ENCODE measurements around the gene SFMBT1. TPM values are rescaled to one million over a fixed set of nuclear protein-coding genes. Genes with fewer than 3 reads are reported as not detected.

The SFMBT1 gene
- polyA plus RNA-seq, 3 donors: 0.61 to 2.7 (median 0.91) TPM

DNA sequence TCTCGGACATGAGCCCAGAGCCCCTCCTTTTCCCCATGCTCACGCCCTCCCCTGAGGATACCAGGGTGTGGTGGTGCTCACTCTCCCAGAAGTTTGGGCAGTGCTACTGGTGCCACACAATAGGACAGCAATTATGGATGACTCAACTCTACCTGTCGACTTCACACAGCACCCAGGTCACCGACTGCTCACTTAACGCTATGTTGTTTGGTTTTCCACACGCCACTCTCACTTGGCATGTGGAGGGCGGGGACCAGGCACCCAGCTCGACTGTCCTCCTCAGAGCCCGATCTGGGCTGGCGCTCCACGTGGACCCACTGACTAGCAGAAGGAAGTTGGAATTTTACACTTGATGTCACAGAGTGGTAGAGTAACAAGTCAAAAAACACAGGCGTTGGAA lies 179.4 kb downstream of the SFMBT1 start:
- peaks cover 31% of the 10 kb centered on the region for H3K79me2 ChIP-seq (ENCODE audit: insufficient read depth, low read length)
- no peak overlapping the region for H3K9ac ChIP-seq (ENCODE audit: insufficient read depth, low read length, poor library complexity, severe bottlenecking)
- no peak overlapping the region for H3K27ac ChIP-seq (ENCODE audit: low read depth in 1 of 2, low read length in 2 of 2)
- H4K20me1 ChIP-seq (ENCODE audit: insufficient read depth, low read length): peaks cover 80% of the 10 kb centered on the region
- intact Hi-C loops (cut with micrococcal nuclease): no loop called here
- no peaks in the 10 kb centered on the region for H3K4me1 ChIP-seq (ENCODE audit: control insufficient read depth in 1 of 2, insufficient read depth in 2 of 2, low read length in 2 of 2)
- TF ChIP-seq, protein P1, sequence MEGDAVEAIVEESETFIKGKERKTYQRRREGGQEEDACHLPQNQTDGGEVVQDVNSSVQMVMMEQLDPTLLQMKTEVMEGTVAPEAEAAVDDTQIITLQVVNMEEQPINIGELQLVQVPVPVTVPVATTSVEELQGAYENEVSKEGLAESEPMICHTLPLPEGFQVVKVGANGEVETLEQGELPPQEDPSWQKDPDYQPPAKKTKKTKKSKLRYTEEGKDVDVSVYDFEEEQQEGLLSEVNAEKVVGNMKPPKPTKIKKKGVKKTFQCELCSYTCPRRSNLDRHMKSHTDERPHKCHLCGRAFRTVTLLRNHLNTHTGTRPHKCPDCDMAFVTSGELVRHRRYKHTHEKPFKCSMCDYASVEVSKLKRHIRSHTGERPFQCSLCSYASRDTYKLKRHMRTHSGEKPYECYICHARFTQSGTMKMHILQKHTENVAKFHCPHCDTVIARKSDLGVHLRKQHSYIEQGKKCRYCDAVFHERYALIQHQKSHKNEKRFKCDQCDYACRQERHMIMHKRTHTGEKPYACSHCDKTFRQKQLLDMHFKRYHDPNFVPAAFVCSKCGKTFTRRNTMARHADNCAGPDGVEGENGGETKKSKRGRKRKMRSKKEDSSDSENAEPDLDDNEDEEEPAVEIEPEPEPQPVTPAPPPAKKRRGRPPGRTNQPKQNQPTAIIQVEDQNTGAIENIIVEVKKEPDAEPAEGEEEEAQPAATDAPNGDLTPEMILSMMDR (IDR thresholded peaks at IDR 0.05): no peak
- no peak overlapping the region for H3K4me3 ChIP-seq (replicated peaks in 1 of 3; ENCODE audit: low read depth in 2 of 3, low read length in 3 of 3)
- H2AFZ ChIP-seq (ENCODE audit: insufficient read depth, low read depth, low read length, poor library complexity, severe bottlenecking): no peak overlapping the region
- H3K36me3 ChIP-seq (replicated peaks in 1 of 2; ENCODE audit: control insufficient read depth in 1 of 2, insufficient read depth in 2 of 2, low read length in 2 of 2): peaks cover 9 to 28% of the 10 kb centered on the region in 2 donors
- Mint-ChIP-seq H3K36me3 (peaks cover 44 to 45% of the 10 kb centered on the region in 2 donors), H3K27me3 (ENCODE audit: low read depth in 3 of 3) (peaks cover 0 to 5% (median 2%) of the 10 kb centered on the region in 3 donors), H3K4me1 (peaks cover 4% of the 10 kb centered on the region), H3K9me3 (peaks cover 25 to 39% (median 32%) of the 10 kb centered on the region in 7 donors), H3K4me3 (no peak overlapping the region), H3K27ac (no peak overlapping the region)
- over 99% methylated on average over 10 of the region's 12 CpGs for WGBS (ENCODE audit: insufficient coverage)
- peaks cover 24 to 27% of the 10 kb centered on the region in 2 donors for H3K9me3 ChIP-seq (replicated peaks in 1 of 2; ENCODE audit: control insufficient read depth in 1 of 2, insufficient read depth in 1 of 2, low read length in 2 of 2)
- no peak for DNase-seq
- H3K4me2 ChIP-seq (replicated peaks; ENCODE audit: extremely low read depth, low read length, poor library complexity, severe bottlenecking): no peak overlapping the region
- no peaks in the 10 kb centered on the region for H3K27me3 ChIP-seq (ENCODE audit: control insufficient read depth in 2 of 2, insufficient read depth in 2 of 2, low read length in 2 of 2)

DNA sequence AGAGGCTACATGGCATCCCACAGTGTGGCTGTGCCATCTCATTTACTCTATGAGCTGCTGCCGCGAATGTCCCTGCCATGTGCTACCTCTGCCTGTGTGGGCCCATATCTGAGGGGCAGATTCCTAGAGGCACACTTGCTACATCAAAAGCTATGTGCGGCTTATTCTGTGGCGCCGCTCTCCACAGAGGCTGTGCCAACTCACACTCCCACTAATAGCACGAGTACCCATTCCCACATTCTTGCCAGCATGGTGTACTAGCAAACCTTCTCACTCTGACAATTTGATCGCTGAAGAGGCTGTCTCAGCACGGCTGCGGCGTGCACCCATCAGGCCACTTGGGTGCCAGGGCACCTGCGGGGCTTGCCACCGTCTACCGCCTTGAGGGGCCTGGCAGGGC lies 179.9 kb downstream of the SFMBT1 start:
- Mint-ChIP-seq H3K27ac (no peak overlapping the region), H3K9me3 (peaks cover 25 to 39% (median 32%) of the 10 kb centered on the region in 7 donors), H3K4me3 (no peak overlapping the region), H3K27me3 (ENCODE audit: low read depth in 3 of 3) (peaks cover 0 to 5% (median 2%) of the 10 kb centered on the region in 3 donors), H3K36me3 (peaks cover 46 to 49% of the 10 kb centered on the region in 2 donors), H3K4me1 (peaks cover 4% of the 10 kb centered on the region)
- no peak for DNase-seq
- peaks cover 10 to 30% of the 10 kb centered on the region in 2 donors for H3K36me3 ChIP-seq (replicated peaks in 1 of 2; ENCODE audit: control insufficient read depth in 1 of 2, insufficient read depth in 2 of 2, low read length in 2 of 2)
- peaks cover 24 to 27% of the 10 kb centered on the region in 2 donors for H3K9me3 ChIP-seq (replicated peaks in 1 of 2; ENCODE audit: control insufficient read depth in 1 of 2, insufficient read depth in 1 of 2, low read length in 2 of 2)
- no peak overlapping the region for H2AFZ ChIP-seq (ENCODE audit: insufficient read depth, low read depth, low read length, poor library complexity, severe bottlenecking)
- no peak overlapping the region for H3K9ac ChIP-seq (ENCODE audit: insufficient read depth, low read length, poor library complexity, severe bottlenecking)
- H3K27ac ChIP-seq (ENCODE audit: low read depth in 1 of 2, low read length in 2 of 2): no peak overlapping the region
- H3K27me3 ChIP-seq (ENCODE audit: control insufficient read depth in 2 of 2, insufficient read depth in 2 of 2, low read length in 2 of 2): no peaks in the 10 kb centered on the region
- TF ChIP-seq, protein P1 (IDR thresholded peaks at IDR 0.05): no peak
- no peaks in the 10 kb centered on the region for H3K4me1 ChIP-seq (ENCODE audit: control insufficient read depth in 1 of 2, insufficient read depth in 2 of 2, low read length in 2 of 2)
- intact Hi-C loops (cut with micrococcal nuclease): no loop called here
- peaks cover 80% of the 10 kb centered on the region for H4K20me1 ChIP-seq (ENCODE audit: insufficient read depth, low read length)
- H3K79me2 ChIP-seq (ENCODE audit: insufficient read depth, low read length): peaks cover 27% of the 10 kb centered on the region
- no peak overlapping the region for H3K4me2 ChIP-seq (replicated peaks; ENCODE audit: extremely low read depth, low read length, poor library complexity, severe bottlenecking)
- no peak overlapping the region for H3K4me3 ChIP-seq (replicated peaks in 1 of 3; ENCODE audit: low read depth in 2 of 3, low read length in 3 of 3)
- WGBS (ENCODE audit: insufficient coverage): over 99% methylated on average over 13 of the region's 13 CpGs
